ENCODE measurements around the gene SNHG17. TPM values are rescaled to one million over a fixed set of nuclear protein-coding genes. Genes with fewer than 3 reads are reported as not detected.

The SNHG17 gene
- total RNA-seq, 1 experiment from 2014 or later = 111 TPM

DNA sequence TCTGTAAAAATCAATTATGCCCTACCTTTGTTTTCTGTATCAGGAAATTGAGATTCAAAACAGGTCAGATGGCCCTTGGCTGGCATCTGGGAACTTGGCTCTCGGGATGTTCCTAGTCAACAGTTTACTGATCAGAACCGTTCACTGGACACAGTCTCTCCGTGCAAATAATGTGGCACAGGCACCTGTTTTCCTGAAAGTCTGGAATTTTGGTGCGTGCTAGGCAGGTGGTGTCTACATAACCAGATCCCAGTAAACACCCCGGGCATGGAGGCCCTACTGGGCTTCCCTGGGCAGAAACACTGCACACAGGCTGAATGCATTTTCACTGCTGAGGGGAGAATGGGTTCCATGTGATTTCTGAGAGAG is 7.5 kb downstream of the SNHG17 start:
- TF ChIP-seq, protein P1, sequence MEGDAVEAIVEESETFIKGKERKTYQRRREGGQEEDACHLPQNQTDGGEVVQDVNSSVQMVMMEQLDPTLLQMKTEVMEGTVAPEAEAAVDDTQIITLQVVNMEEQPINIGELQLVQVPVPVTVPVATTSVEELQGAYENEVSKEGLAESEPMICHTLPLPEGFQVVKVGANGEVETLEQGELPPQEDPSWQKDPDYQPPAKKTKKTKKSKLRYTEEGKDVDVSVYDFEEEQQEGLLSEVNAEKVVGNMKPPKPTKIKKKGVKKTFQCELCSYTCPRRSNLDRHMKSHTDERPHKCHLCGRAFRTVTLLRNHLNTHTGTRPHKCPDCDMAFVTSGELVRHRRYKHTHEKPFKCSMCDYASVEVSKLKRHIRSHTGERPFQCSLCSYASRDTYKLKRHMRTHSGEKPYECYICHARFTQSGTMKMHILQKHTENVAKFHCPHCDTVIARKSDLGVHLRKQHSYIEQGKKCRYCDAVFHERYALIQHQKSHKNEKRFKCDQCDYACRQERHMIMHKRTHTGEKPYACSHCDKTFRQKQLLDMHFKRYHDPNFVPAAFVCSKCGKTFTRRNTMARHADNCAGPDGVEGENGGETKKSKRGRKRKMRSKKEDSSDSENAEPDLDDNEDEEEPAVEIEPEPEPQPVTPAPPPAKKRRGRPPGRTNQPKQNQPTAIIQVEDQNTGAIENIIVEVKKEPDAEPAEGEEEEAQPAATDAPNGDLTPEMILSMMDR (IDR thresholded peaks at IDR 0.05; ENCODE audit: unreplicated experiment) = no peak
- H3K9me3 Mint-ChIP-seq (ENCODE audit: low read depth, unreplicated experiment) = no peaks in the 10 kb centered on the region
- peaks cover 60% of the 10 kb centered on the region for H3K4me1 Mint-ChIP-seq (ENCODE audit: low read depth, unreplicated experiment)
- intact Hi-C loops (cut with micrococcal nuclease; ENCODE audit: unreplicated experiment) = no loop called here
- no peaks in the 10 kb centered on the region for H3K27me3 Mint-ChIP-seq (ENCODE audit: unreplicated experiment)
- BruUV-seq (replicated peaks) = no TSS peak
- H3K36me3 Mint-ChIP-seq (ENCODE audit: insufficient read depth, unreplicated experiment) = peaks cover 97% of the 10 kb centered on the region
- H3K27ac Mint-ChIP-seq (ENCODE audit: unreplicated experiment) = peak overlapping the region; percentile 28
- H3K4me3 Mint-ChIP-seq (ENCODE audit: low read depth, unreplicated experiment) = no peak overlapping the region
- CTCF ChIA-PET = no interaction called here
- DNase-seq = no peak

DNA sequence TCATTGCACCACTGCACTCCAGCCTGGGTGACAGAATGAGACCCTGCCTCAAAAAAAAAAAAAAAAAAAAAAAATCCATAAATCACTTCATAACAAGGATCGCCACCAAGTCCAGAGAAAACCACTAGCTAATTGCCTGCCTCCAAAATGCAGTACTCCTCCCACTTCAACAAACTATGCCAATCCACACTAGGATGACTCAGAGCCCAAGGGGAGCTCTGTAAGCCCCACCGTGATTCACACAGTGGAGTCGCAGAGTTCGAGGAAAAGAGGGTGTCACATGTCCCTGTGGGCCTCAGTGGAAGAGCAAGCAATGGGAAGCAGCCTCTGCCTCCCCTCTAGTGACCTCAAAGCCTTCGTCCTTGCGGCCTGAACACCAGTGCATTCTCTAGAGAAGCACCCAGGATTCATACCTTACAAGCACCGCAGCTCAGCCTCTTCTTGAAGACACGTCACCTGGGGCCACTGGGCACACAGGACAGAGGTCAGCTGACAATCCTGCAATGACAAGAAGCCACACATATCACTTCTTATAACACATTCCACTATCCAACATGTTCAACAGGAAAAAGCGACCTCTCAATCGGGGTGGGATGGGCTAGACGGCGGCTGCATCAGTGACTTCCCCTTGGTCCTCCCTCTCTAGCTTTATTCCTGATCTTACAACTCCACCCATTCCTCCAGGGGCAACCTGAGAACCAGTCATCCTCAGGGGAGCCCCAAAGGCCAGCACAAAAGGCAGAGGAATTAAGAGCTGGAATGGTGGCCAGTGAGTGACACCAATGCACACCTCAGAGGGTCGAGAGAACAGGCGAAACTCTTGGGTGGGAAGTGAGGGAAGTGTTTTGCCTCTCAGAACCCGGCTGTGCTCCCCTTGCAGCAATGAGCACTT is 8.9 kb downstream of the SNHG17 start:
- CTCF ChIA-PET = no interaction called here
- Mint-ChIP-seq H3K9me3 (ENCODE audit: low read depth, unreplicated experiment) (no peaks in the 10 kb centered on the region), H3K4me3 (ENCODE audit: low read depth, unreplicated experiment) (peak overlapping the region; percentile 11), H3K4me1 (ENCODE audit: low read depth, unreplicated experiment) (peaks cover 46% of the 10 kb centered on the region), H3K27ac (ENCODE audit: unreplicated experiment) (peak overlapping the region; percentile 28), H3K36me3 (ENCODE audit: insufficient read depth, unreplicated experiment) (peaks cover 98% of the 10 kb centered on the region), H3K27me3 (ENCODE audit: unreplicated experiment) (no peaks in the 10 kb centered on the region)
- TF ChIP-seq, protein P1 (IDR thresholded peaks at IDR 0.05; ENCODE audit: unreplicated experiment) = no peak
- no TSS peak for BruUV-seq (replicated peaks)
- intact Hi-C loops (cut with micrococcal nuclease; ENCODE audit: unreplicated experiment) = no loop called here
- DNase-seq = no peak

DNA sequence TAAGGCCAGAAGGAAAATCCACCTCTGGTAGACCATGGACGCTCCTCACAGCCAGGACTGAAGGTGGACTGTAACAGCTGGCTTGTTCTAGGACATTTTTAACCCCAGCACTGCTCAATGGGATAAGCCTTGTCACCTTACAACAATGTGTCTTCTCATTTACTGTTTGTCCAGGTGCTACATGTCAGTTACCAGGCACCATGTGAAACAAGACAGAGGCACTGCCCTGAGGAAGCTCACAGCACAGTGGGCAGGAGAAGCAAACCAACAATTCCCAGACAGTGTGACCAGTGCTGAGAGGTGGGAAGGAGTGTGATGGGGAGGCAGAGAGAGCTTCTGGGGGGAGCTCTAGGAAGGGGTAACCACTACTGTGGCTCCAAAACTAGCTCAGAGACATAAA is 10.7 kb downstream of the SNHG17 start:
- Mint-ChIP-seq H3K4me3 (ENCODE audit: low read depth, unreplicated experiment) (no peak overlapping the region), H3K36me3 (ENCODE audit: insufficient read depth, unreplicated experiment) (peaks cover 99% of the 10 kb centered on the region), H3K27ac (ENCODE audit: unreplicated experiment) (no peak overlapping the region), H3K9me3 (ENCODE audit: low read depth, unreplicated experiment) (no peaks in the 10 kb centered on the region), H3K27me3 (ENCODE audit: unreplicated experiment) (no peaks in the 10 kb centered on the region), H3K4me1 (ENCODE audit: low read depth, unreplicated experiment) (peaks cover 34% of the 10 kb centered on the region)
- CTCF ChIA-PET = interaction anchor here (0.6 kb wide), 2 partner anchors 16 to 30 kb away, joined by 3 read pairs; no protein-coding TSS in a partner anchor
- TF ChIP-seq, protein P1 (IDR thresholded peaks at IDR 0.05; ENCODE audit: unreplicated experiment) = no peak
- DNase-seq = no peak
- no TSS peak for BruUV-seq (replicated peaks)
- intact Hi-C loops (cut with micrococcal nuclease; ENCODE audit: unreplicated experiment) = no loop called here

DNA sequence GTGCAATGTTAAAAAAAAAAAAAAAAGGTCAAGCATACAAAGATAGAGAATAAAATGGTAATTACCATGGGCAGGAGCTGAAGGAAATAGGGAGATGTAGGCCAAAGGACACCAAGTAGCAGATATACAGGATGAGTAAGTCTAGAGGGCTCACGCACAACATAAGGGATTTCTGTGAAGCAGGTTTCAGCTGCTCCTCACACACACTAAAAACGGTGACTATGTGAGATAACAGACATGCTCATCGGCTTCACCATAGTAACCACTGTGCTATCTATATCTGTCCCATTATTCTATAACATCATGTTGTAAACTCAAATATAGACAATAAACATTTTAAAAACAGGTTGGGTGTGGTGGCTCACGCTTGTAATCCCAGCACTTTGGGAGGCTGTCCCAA is 11.6 kb downstream of the SNHG17 start:
- peak overlapping the region; percentile 4 for H3K27ac Mint-ChIP-seq (ENCODE audit: unreplicated experiment)
- no peaks in the 10 kb centered on the region for H3K9me3 Mint-ChIP-seq (ENCODE audit: low read depth, unreplicated experiment)
- H3K27me3 Mint-ChIP-seq (ENCODE audit: unreplicated experiment) = no peaks in the 10 kb centered on the region
- no TSS peak for BruUV-seq (replicated peaks)
- peaks cover 99% of the 10 kb centered on the region for H3K36me3 Mint-ChIP-seq (ENCODE audit: insufficient read depth, unreplicated experiment)
- no peak for DNase-seq
- H3K4me1 Mint-ChIP-seq (ENCODE audit: low read depth, unreplicated experiment) = peaks cover 25% of the 10 kb centered on the region
- CTCF ChIA-PET = interaction anchor here (0.7 kb wide), 1 partner anchor 24 kb away, joined by 3 read pairs; no protein-coding TSS in a partner anchor
- H3K4me3 Mint-ChIP-seq (ENCODE audit: low read depth, unreplicated experiment) = no peak overlapping the region
- TF ChIP-seq, protein P1 (IDR thresholded peaks at IDR 0.05; ENCODE audit: unreplicated experiment) = no peak
- intact Hi-C loops (cut with micrococcal nuclease; ENCODE audit: unreplicated experiment) = no loop called here

Measured in Calu3 (cell line).